Activated T-helper 1 cell treated with anti-CD3 and anti-CD28 coated beads, Interleukin-2, amount 50 U/mL, for 16 hours (primary cell): ENCODE data around the gene TP53BP2.

ENCODE experiments used
- DNase-seq, 2 donors: peaks; one replicate each; pipeline ENCODE4 v3.0.0-alpha.2; 2020; ENCODE audit warnings: low read depth in 1 of 2, low spot score in 1 of 2

Gene TP53BP2

GRCh38 chr1:223765719-223766340, 79.9 kb downstream of the TP53BP2 start:
- no peak for DNase-seq

GRCh38 chr1:223765036-223765718, 80.6 kb downstream of the TP53BP2 start:
- no peak for DNase-seq

- no peak for DNase-seq
These were observed 81.9 kb downstream of the TP53BP2 start for GRCh38 chr1:223763881-223764280.

GRCh38 chr1:223763251-223763650, 82.5 kb downstream of the TP53BP2 start:
- no peak for DNase-seq

GRCh38 chr1:223761411-223761810, 84.3 kb downstream of the TP53BP2 start:
- DNase-seq = no peak

- DNase-seq = no peak
These were observed 84.9 kb downstream of the TP53BP2 start for GRCh38 chr1:223760833-223761232.

GRCh38 chr1:223759273-223759672, 86.5 kb downstream of the TP53BP2 start:
- no peak for DNase-seq

GRCh38 chr1:223758734-223759133, 87.0 kb downstream of the TP53BP2 start:
- no peak for DNase-seq

- DNase-seq = no peak
These were observed 88.7 kb downstream of the TP53BP2 start for GRCh38 chr1:223756806-223757700.

GRCh38 chr1:223755992-223756775, 89.6 kb downstream of the TP53BP2 start:
- DNase-seq = no peak

GRCh38 chr1:223755432-223755792, 90.3 kb downstream of the TP53BP2 start:
- DNase-seq = no peak

- no peak for DNase-seq
These were observed 90.9 kb downstream of the TP53BP2 start for GRCh38 chr1:223754681-223755431.

GRCh38 chr1:223752721-223753515, 92.8 kb downstream of the TP53BP2 start:
- no peak for DNase-seq

GRCh38 chr1:223751696-223752095, 94.1 kb downstream of the TP53BP2 start:
- DNase-seq = no peak

GRCh38 chr1:223750730-223751570, 94.8 kb downstream of the TP53BP2 start:
- DNase-seq = no peak

- peak; percentile 40 to 44 for DNase-seq
These were observed 96.7 kb downstream of the TP53BP2 start for GRCh38 chr1:223748773-223749733.

- DNase-seq = no peak
These were observed 97.4 kb downstream of the TP53BP2 start for GRCh38 chr1:223748405-223748772.
